ENCODE measurements around the gene SLFN5.
"Not testable (repeated sequence)": the region's sequence is repeated elsewhere in the genome, so short reads cannot be mapped to it uniquely, and the experiment has no call there.

SLFN5 gene

GRCh38 chr17:35294756-35295155 lies 51.9 kb downstream of the SLFN5 start:
- DNase-seq: no peak

- no peak for DNase-seq
Observed at GRCh38 chr17:35295686-35296085, 52.8 kb downstream of the SLFN5 start.

GRCh38 chr17:35297666-35298065 lies 54.8 kb downstream of the SLFN5 start:
- DNase-seq: no peak

- no peak for DNase-seq
Observed at GRCh38 chr17:35298639-35299038, 55.8 kb downstream of the SLFN5 start.

GRCh38 chr17:35299135-35299534 lies 56.3 kb downstream of the SLFN5 start:
- no peak for DNase-seq

GRCh38 chr17:35309345-35309744 lies 66.5 kb downstream of the SLFN5 start:
- not testable (repeated sequence) for DNase-seq

- no peak for DNase-seq
Observed at GRCh38 chr17:35312346-35312745, 69.5 kb downstream of the SLFN5 start.

GRCh38 chr17:35312790-35313711 lies 70.2 kb downstream of the SLFN5 start:
- DNase-seq: peak; percentile 76

- no peak for DNase-seq
Observed at GRCh38 chr17:35313875-35314409, 71.1 kb downstream of the SLFN5 start.

GRCh38 chr17:35314415-35315216 lies 71.7 kb downstream of the SLFN5 start:
- DNase-seq: no peak

- DNase-seq: no peak
Observed at GRCh38 chr17:35315283-35315682, 72.4 kb downstream of the SLFN5 start.

GRCh38 chr17:35315971-35316370 lies 73.1 kb downstream of the SLFN5 start:
- DNase-seq: no peak

GRCh38 chr17:35322749-35323148 lies 79.9 kb downstream of the SLFN5 start:
- DNase-seq: no peak

Measured in NK-92 treated with Interleukin-12 subunit alpha and Interleukin-12 subunit beta, amount 100 ng/mL, for 24 hours (cell line).